Stomach (tissue), 4 donors: Measurements from ENCODE around the gene ARPC5L.

Experiments
- EP300 ChIP-seq: sonication (generic); formaldehyde crosslinking; IDR thresholded peaks from one replicate; pipeline ENCODE4 v1.6.1; 2017; ENCODE audit warnings: antibody characterized with exemption
- POLR2A ChIP-seq, 4 donors: fragments of 450-650 bp; IDR thresholded peaks; one replicate each; pipeline ENCODE4 v1.6.1; 2016; ENCODE audit warnings: antibody characterized with exemption in 4 of 4, control low read depth in 2 of 4, mild to moderate bottlenecking in 1 of 4, moderate library complexity in 1 of 4
- POLR2AphosphoS5 ChIP-seq, 3 donors: sonication (generic); formaldehyde crosslinking; IDR thresholded peaks; one replicate each; pipeline ENCODE4 v1.6.1; 2016; ENCODE audit warnings: antibody characterized with exemption in 3 of 3
- TF ChIP-seq, protein P1 (sequence below), 7 experiments: fragments of 450-650 bp in 4 of 7; fragments of 200-600 bp in 3 of 7; sonication (generic) in 3 of 7; IDR thresholded peaks; one replicate each; pipeline ENCODE4 v1.5.1; 2016 to 2019; ENCODE audit warnings: antibody characterized with exemption in 7 of 7, control low read depth in 2 of 7, mild to moderate bottlenecking in 1 of 7

DNA sequence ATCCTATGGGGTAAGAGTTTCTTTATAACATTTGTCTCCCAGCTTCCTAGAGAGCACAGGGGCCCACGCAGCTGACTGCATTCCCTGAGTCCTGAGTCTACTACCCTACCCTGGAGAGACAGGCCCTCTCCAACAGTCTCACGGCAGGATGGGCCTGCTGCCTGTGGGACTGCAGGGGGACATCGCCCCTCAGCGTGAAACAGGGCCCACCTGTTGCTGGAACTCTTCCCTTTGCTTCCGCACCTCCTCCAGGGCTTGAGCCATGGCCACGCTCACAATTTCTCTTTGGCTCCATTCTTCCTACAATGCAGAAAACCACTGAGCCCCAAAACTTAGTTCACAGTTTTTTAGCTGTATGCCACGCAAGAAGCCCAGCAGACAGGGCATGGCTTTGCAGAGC, 28.2 kb downstream of the ARPC5L start:
- TF ChIP-seq, protein P1, sequence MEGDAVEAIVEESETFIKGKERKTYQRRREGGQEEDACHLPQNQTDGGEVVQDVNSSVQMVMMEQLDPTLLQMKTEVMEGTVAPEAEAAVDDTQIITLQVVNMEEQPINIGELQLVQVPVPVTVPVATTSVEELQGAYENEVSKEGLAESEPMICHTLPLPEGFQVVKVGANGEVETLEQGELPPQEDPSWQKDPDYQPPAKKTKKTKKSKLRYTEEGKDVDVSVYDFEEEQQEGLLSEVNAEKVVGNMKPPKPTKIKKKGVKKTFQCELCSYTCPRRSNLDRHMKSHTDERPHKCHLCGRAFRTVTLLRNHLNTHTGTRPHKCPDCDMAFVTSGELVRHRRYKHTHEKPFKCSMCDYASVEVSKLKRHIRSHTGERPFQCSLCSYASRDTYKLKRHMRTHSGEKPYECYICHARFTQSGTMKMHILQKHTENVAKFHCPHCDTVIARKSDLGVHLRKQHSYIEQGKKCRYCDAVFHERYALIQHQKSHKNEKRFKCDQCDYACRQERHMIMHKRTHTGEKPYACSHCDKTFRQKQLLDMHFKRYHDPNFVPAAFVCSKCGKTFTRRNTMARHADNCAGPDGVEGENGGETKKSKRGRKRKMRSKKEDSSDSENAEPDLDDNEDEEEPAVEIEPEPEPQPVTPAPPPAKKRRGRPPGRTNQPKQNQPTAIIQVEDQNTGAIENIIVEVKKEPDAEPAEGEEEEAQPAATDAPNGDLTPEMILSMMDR (IDR thresholded peaks at IDR 0.05), result no peak
- TF ChIP-seq POLR2AphosphoS5 (IDR thresholded peaks at IDR 0.05) (no peak), POLR2A (IDR thresholded peaks at IDR 0.05) (no peak), EP300 (no peak)
